ENCODE measurements around the gene CAMTA1.

CAMTA1 gene

GRCh38 chr1:7295946-7296345 is 510.7 kb downstream of the CAMTA1 start:
- no peaks in the 10 kb centered on the region for H3K27me3 ChIP-seq (ENCODE audit: low read length)
- no peaks in the 10 kb centered on the region for H3K9me3 ChIP-seq (ENCODE audit: insufficient read depth, low read length)
- no peaks in the 10 kb centered on the region for H3K79me2 ChIP-seq (ENCODE audit: insufficient read depth, low read length)
- TF ChIP-seq EZH2phosphoT487 (conservative IDR thresholded peaks at IDR 0.05; ENCODE audit: low read length): no peak
- no peak for TF ChIP-seq CTCF (IDR thresholded peaks at IDR 0.05; ENCODE audit: insufficient read depth, low read length, poor library complexity, severe bottlenecking)
- no peaks in the 10 kb centered on the region for H3K36me3 ChIP-seq (ENCODE audit: low read length)
- H3K4me3 ChIP-seq (ENCODE audit: insufficient read depth, low read length, poor library complexity, severe bottlenecking): no peak overlapping the region
- H3K4me2 ChIP-seq (ENCODE audit: low read depth, low read length, poor library complexity, severe bottlenecking): no peak overlapping the region
- H3F3A ChIP-seq (ENCODE audit: insufficient read depth): no peaks in the 10 kb centered on the region
- no peak overlapping the region for H3K27ac ChIP-seq (ENCODE audit: low read depth, low read length)
- no peak overlapping the region for H2AFZ ChIP-seq (ENCODE audit: low read depth, low read length, severe bottlenecking)
- H3K9me2 ChIP-seq (replicated peaks; ENCODE audit: insufficient read depth, low read length): no peaks in the 10 kb centered on the region
- no peak overlapping the region for H3K9ac ChIP-seq (ENCODE audit: low read length)
- no peaks in the 10 kb centered on the region for H4K20me1 ChIP-seq (ENCODE audit: low read depth, low read length)

- Histone ChIP-seq H3K36me3 (ENCODE audit: low read length) (no peaks in the 10 kb centered on the region), H3K79me2 (ENCODE audit: insufficient read depth, low read length) (no peaks in the 10 kb centered on the region), H3K9ac (ENCODE audit: low read length) (no peak overlapping the region), H3K4me3 (ENCODE audit: insufficient read depth, low read length, poor library complexity, severe bottlenecking) (no peak overlapping the region), H3K27me3 (ENCODE audit: low read length) (no peaks in the 10 kb centered on the region), H2AFZ (ENCODE audit: low read depth, low read length, severe bottlenecking) (no peak overlapping the region), H3F3A (ENCODE audit: insufficient read depth) (no peaks in the 10 kb centered on the region), H3K9me2 (replicated peaks; ENCODE audit: insufficient read depth, low read length) (no peaks in the 10 kb centered on the region), H3K9me3 (ENCODE audit: insufficient read depth, low read length) (no peaks in the 10 kb centered on the region), H3K4me2 (ENCODE audit: low read depth, low read length, poor library complexity, severe bottlenecking) (no peak overlapping the region), H4K20me1 (ENCODE audit: low read depth, low read length) (no peaks in the 10 kb centered on the region), H3K27ac (ENCODE audit: low read depth, low read length) (no peak overlapping the region)
- TF ChIP-seq CTCF (IDR thresholded peaks at IDR 0.05; ENCODE audit: insufficient read depth, low read length, poor library complexity, severe bottlenecking) (no peak), EZH2phosphoT487 (conservative IDR thresholded peaks at IDR 0.05; ENCODE audit: low read length) (no peak)
These were observed 511.7 kb downstream of the CAMTA1 start for GRCh38 chr1:7296968-7297367.

- Histone ChIP-seq H3K27ac (ENCODE audit: low read depth, low read length) (no peak overlapping the region), H3F3A (ENCODE audit: insufficient read depth) (no peaks in the 10 kb centered on the region), H3K9me3 (ENCODE audit: insufficient read depth, low read length) (no peaks in the 10 kb centered on the region), H2AFZ (ENCODE audit: low read depth, low read length, severe bottlenecking) (no peak overlapping the region), H3K4me3 (ENCODE audit: insufficient read depth, low read length, poor library complexity, severe bottlenecking) (no peak overlapping the region), H3K9me2 (replicated peaks; ENCODE audit: insufficient read depth, low read length) (no peaks in the 10 kb centered on the region), H3K9ac (ENCODE audit: low read length) (no peak overlapping the region), H3K4me2 (ENCODE audit: low read depth, low read length, poor library complexity, severe bottlenecking) (no peak overlapping the region), H4K20me1 (ENCODE audit: low read depth, low read length) (no peaks in the 10 kb centered on the region), H3K79me2 (ENCODE audit: insufficient read depth, low read length) (no peaks in the 10 kb centered on the region), H3K27me3 (ENCODE audit: low read length) (no peaks in the 10 kb centered on the region), H3K36me3 (ENCODE audit: low read length) (no peaks in the 10 kb centered on the region)
- TF ChIP-seq CTCF (IDR thresholded peaks at IDR 0.05; ENCODE audit: insufficient read depth, low read length, poor library complexity, severe bottlenecking) (no peak), EZH2phosphoT487 (conservative IDR thresholded peaks at IDR 0.05; ENCODE audit: low read length) (no peak)
These were observed 512.9 kb downstream of the CAMTA1 start for GRCh38 chr1:7298145-7298544.

Measured in SU-DHL-6 (cell line).